Left lung (tissue), 10 donors: ENCODE data around the gene SLC7A8. TPM values are rescaled to one million over a fixed set of nuclear protein-coding genes. Genes with fewer than 3 reads are reported as not detected.

Source experiments
- ATAC-seq: fragments of 200-7000 bp; cut with Tn5 transposase; one replicate; pipeline ENCODE4 v1.9.1; 2020; ENCODE audit warnings: moderate library complexity
- DNase-seq, 4 donors: peaks; one replicate each; pipeline ENCODE4 v3.0.0-alpha.2; 2013 to 2020
- H3K27ac ChIP-seq, 2 donors: fragments of 200-600 bp; sonication (generic) in 1 of 2; one replicate each; pipeline versions ENCODE4 v1.5.0 to v1.8.0; 2020 to 2021
- H3K27me3 ChIP-seq, 2 donors: fragments of 200-600 bp; sonication (generic) in 1 of 2; one replicate each; pipeline versions ENCODE4 v1.5.0 to v1.8.0; 2020 to 2021
- H3K36me3 ChIP-seq, 2 donors: fragments of 200-600 bp; sonication (generic) in 1 of 2; one replicate each; pipeline versions ENCODE4 v1.5.0 to v1.8.0; 2020 to 2021
- H3K4me1 ChIP-seq, 2 donors: fragments of 200-600 bp; one replicate each; pipeline ENCODE4 v1.8.0; 2021
- H3K4me3 ChIP-seq, 2 donors: fragments of 200-600 bp; sonication (generic) in 1 of 2; one replicate each; pipeline versions ENCODE4 v1.5.0 to v1.8.0; 2020 to 2021; ENCODE audit warnings: mild to moderate bottlenecking in 1 of 2
- H3K9me3 ChIP-seq, 2 donors: fragments of 200-600 bp; sonication (generic) in 1 of 2; one replicate each; pipeline versions ENCODE4 v1.5.0 to v1.8.0; 2020 to 2021
- CTCF ChIP-seq, 2 donors: fragments of 200-600 bp; sonication (generic) in 1 of 2; IDR thresholded peaks; one replicate each; pipeline versions ENCODE4 v1.5.0 to v1.8.0; 2021; ENCODE audit warnings: antibody characterized with exemption in 2 of 2
- intact Hi-C, 2 donors: fragments of 100-400 bp; cut with DNase I; formaldehyde crosslinking; loops; one replicate each; pipeline versions ENCODE4 v1.11.2 to v1.14.2; 2022
- polyA plus RNA-seq, 6 donors: library from polyadenylated mRNA; unstranded; fragments of 120-200 nt; gene quantifications; one replicate each; pipeline ENCODE4 v1.2.1, GENCODE V29; 2013; ENCODE audit not compliant: insufficient read length in 6 of 6
- total RNA-seq, 2 donors: library from RNA; stranded (reverse); fragmentation: NEBNext Ultra II Directional; extraction: Animal tissue kit (Norgen Biotek cat#: 25700); gene quantifications; one replicate each; pipeline ENCODE4 v1.2.1, GENCODE V29; 2021
- donor health status: DM: no; HTN: yes; CAD: no.
- donor health status: DM: no; HTN: no; CAD: no.

SLC7A8 gene
- total and polyA plus RNA-seq, 8 donors, result 38.5 to 153 (median 124) TPM

GRCh38 chr14:23077962-23078361, 105.5 kb downstream of the SLC7A8 start:
- ATAC-seq (no peak), DNase-seq (no peak)
- H3K9me3 ChIP-seq, result no peaks in the 10 kb centered on the region
- H3K27me3 ChIP-seq, result no peaks in the 10 kb centered on the region
- no peak for TF ChIP-seq CTCF (IDR thresholded peaks at IDR 0.05)
- H3K4me1 ChIP-seq, result peaks cover 0 to 42% of the 10 kb centered on the region in 2 donors
- peak overlapping the region; percentile 37 to 83 for H3K27ac ChIP-seq
- no peak overlapping the region for H3K4me3 ChIP-seq
- intact Hi-C loops, result no loop called here
- peaks cover 3 to 100% of the 10 kb centered on the region in 2 donors for H3K36me3 ChIP-seq

DNA sequence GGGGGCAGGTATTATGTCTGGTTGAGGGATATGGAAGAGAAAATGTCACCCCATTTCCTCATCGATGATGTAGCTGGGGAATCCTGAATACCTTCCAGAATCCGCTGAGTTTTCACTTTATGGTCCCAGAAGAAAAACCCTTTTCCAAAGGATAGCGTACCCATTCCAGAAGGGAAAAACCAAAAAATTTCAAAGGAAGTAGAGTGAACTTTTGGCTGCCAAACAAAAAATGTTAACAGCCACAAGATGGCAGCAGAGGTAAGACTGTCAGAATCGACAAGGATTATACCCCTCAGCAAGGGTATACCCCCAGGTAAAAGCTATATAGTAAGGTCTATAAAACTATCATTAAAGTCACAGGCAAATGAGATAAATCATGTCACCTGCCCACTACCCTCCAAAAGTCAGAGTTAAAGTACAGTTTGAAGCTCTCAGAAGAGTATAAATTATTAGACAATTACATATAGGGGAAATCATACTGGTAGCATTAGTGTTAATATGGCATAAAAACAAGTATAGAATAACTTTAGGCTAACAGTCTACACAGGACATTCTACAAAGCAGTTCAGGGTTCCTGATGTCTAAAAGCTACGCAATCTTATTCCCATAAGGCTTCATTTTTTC, 106.6 kb downstream of the SLC7A8 start:
- peak; percentile 37 to 57 for TF ChIP-seq CTCF (IDR thresholded peaks at IDR 0.05)
- H3K4me1 ChIP-seq, result peaks cover 7 to 49% of the 10 kb centered on the region in 2 donors
- no peaks in the 10 kb centered on the region for H3K9me3 ChIP-seq
- no peaks in the 10 kb centered on the region for H3K27me3 ChIP-seq
- no peak for DNase-seq
- intact Hi-C loops, result no loop called here
- H3K27ac ChIP-seq, result peak overlapping the region in 1 of 2 donors; percentile 83
- H3K4me3 ChIP-seq, result no peak overlapping the region
- H3K36me3 ChIP-seq, result peaks cover 3 to 100% of the 10 kb centered on the region in 2 donors
- ATAC-seq, result peak; percentile 41

Other genes with a start within 250 kb of the SLC7A8 start
- gene HAUS4, start 226.6 kb downstream of the SLC7A8 start, total RNA-seq, result 10 to 100 TPM; 47.6 to 51.4 TPM
- 10 to 100 TPM; 60.1 to 82.6 (median 71.2) TPM for gene HAUS4, start 226.6 kb downstream of the SLC7A8 start, polyA plus RNA-seq
- gene AJUBA, start 201.1 kb downstream of the SLC7A8 start, total RNA-seq, result 10 to 100 TPM; 37.9 to 39.5 TPM
- gene AJUBA, start 201.1 kb downstream of the SLC7A8 start, polyA plus RNA-seq, result 10 to 100 TPM; 38.2 to 51.9 (median 41.9) TPM
- 1 to 10 TPM; 8.3 TPM for gene C14orf93, start 173.5 kb downstream of the SLC7A8 start, total RNA-seq
- gene C14orf93, start 173.5 kb downstream of the SLC7A8 start, polyA plus RNA-seq, result 10 to 100 TPM; 21.2 to 24.0 (median 21.6) TPM
- gene PSMB5, start 148.8 kb downstream of the SLC7A8 start, total RNA-seq, result 100 to 1,000 TPM; 114 to 140 TPM
- gene PSMB5, start 148.8 kb downstream of the SLC7A8 start, polyA plus RNA-seq, result 100 to 1,000 TPM; 174 to 199 (median 181) TPM
- not detected for gene PSMB11, start 141.4 kb downstream of the SLC7A8 start, total RNA-seq
- not detected for gene PSMB11, start 141.4 kb downstream of the SLC7A8 start, polyA plus RNA-seq
- 1 to 10 TPM; 6.1 to 9.2 TPM for gene CDH24, start 126.1 kb downstream of the SLC7A8 start, total RNA-seq
- gene CDH24, start 126.1 kb downstream of the SLC7A8 start, polyA plus RNA-seq, result 10 to 100 TPM; 11.0 to 14.8 (median 11.8) TPM
- 100 to 1,000 TPM; 137 to 159 TPM for gene ACIN1, start 88.5 kb downstream of the SLC7A8 start, total RNA-seq
- 100 to 1,000 TPM; 283 to 380 (median 336) TPM for gene ACIN1, start 88.5 kb downstream of the SLC7A8 start, polyA plus RNA-seq
- 10 to 100 TPM; 52.6 to 67.6 TPM for gene C14orf119, start 88.2 kb downstream of the SLC7A8 start, total RNA-seq
- 10 to 100 TPM; 57.9 to 65.3 (median 63.5) TPM for gene C14orf119, start 88.2 kb downstream of the SLC7A8 start, polyA plus RNA-seq
- not detected for gene CIROP, start 78.7 kb downstream of the SLC7A8 start, total RNA-seq
- under 1 TPM in 2 of 6 donors, not detected in 4; 0.06 to 0.08 TPM for gene CIROP, start 78.7 kb downstream of the SLC7A8 start, polyA plus RNA-seq
- 1 to 10 TPM in 1 of 2 donors, under 1 TPM in 1; 0.26 to 1.0 TPM for gene CEBPE, start 64.4 kb downstream of the SLC7A8 start, total RNA-seq
- under 1 TPM in 4 of 6 donors, not detected in 2; 0.14 to 0.26 (median 0.18) TPM for gene CEBPE, start 64.4 kb downstream of the SLC7A8 start, polyA plus RNA-seq
- not detected for gene RNF212B, start 54.3 kb upstream of the SLC7A8 start, total RNA-seq
- gene RNF212B, start 54.3 kb upstream of the SLC7A8 start, polyA plus RNA-seq, result under 1 TPM; 0.47 to 0.94 (median 0.74) TPM
- gene HOMEZ, start 102.5 kb upstream of the SLC7A8 start, total RNA-seq, result 10 to 100 TPM; 11.9 to 13.2 TPM
- 10 to 100 TPM; 12.6 to 18.6 (median 16.8) TPM for gene HOMEZ, start 102.5 kb upstream of the SLC7A8 start, polyA plus RNA-seq
- 10 to 100 TPM; 11.3 to 18.6 TPM for gene PPP1R3E, start 119.2 kb upstream of the SLC7A8 start, total RNA-seq
- 10 to 100 TPM; 18.8 to 24.5 (median 20.4) TPM for gene PPP1R3E, start 119.2 kb upstream of the SLC7A8 start, polyA plus RNA-seq
- 10 to 100 TPM; 37.1 to 49.9 TPM for gene BCL2L2, start 123.2 kb upstream of the SLC7A8 start, total RNA-seq
- gene BCL2L2, start 123.2 kb upstream of the SLC7A8 start, polyA plus RNA-seq, result 10 to 100 TPM; 39.2 to 41.5 (median 40.4) TPM
- gene PABPN1, start 137.8 kb upstream of the SLC7A8 start, total RNA-seq, result 100 to 1,000 TPM; 119 to 138 TPM
- 100 to 1,000 TPM; 187 to 256 (median 214) TPM for gene PABPN1, start 137.8 kb upstream of the SLC7A8 start, polyA plus RNA-seq
- 10 to 100 TPM; 13.2 to 27.1 TPM for gene SLC22A17, start 169.2 kb upstream of the SLC7A8 start, total RNA-seq
- gene SLC22A17, start 169.2 kb upstream of the SLC7A8 start, polyA plus RNA-seq, result 10 to 100 TPM; 27.1 to 41.5 (median 35.6) TPM
- gene EFS, start 181.5 kb upstream of the SLC7A8 start, total RNA-seq, result 10 to 100 TPM; 15.8 to 17.0 TPM
- gene EFS, start 181.5 kb upstream of the SLC7A8 start, polyA plus RNA-seq, result 10 to 100 TPM; 39.7 to 64.1 (median 47.3) TPM
- gene IL25, start 189.1 kb upstream of the SLC7A8 start, total RNA-seq, result not detected
- not detected for gene IL25, start 189.1 kb upstream of the SLC7A8 start, polyA plus RNA-seq
- gene CMTM5, start 193.4 kb upstream of the SLC7A8 start, total RNA-seq, result 1 to 10 TPM in 1 of 2 donors, under 1 TPM in 1; 0.71 to 2.0 TPM
- 1 to 10 TPM; 2.1 to 4.1 (median 3.0) TPM for gene CMTM5, start 193.4 kb upstream of the SLC7A8 start, polyA plus RNA-seq
- 1 to 10 TPM; 1.4 to 1.5 TPM for gene MYH6, start 224.6 kb upstream of the SLC7A8 start, total RNA-seq
- gene MYH6, start 224.6 kb upstream of the SLC7A8 start, polyA plus RNA-seq, result under 1 TPM in 3 of 6 donors, not detected in 3; 0.03 to 0.05 (median 0.04) TPM